PC-3 (cell line): ENCODE measurements around the gene CDH4. TPM values are rescaled to one million over a fixed set of nuclear protein-coding genes. Genes with fewer than 3 reads are reported as not detected.

ENCODE experiments used
- ATAC-seq: fragments of 200-7000 bp; cut with Tn5 transposase; 2 replicates; pipeline ENCODE4 v1.9.1; 2020; ENCODE audit warnings: mild to moderate bottlenecking, moderate library complexity
- BruUV-seq: library from RNA; stranded (reverse); fragments of 400-500 nt; replicated peaks from 2 replicates; lab custom pipeline; 2021; lab: Mats Ljungman, UMichigan
- CTCF ChIA-PET: fragments of 300-600 bp; sonication (Branson Sonifier 250); formaldehyde crosslinking; loops from one replicate; lab custom pipeline; 2022; ENCODE audit warnings: antibody characterized with exemption; lab: Charles Lee
- POLR2A ChIA-PET: fragments of 300-600 bp; sonication (Branson Sonifier 250); formaldehyde crosslinking; loops from one replicate; lab custom pipeline; 2022; ENCODE audit warnings: antibody characterized with exemption; ENCODE audit not compliant: unreplicated experiment; lab: Charles Lee
- DNase-seq: peaks from one replicate; pipeline ENCODE4 v3.0.0-alpha.2; 2015
- H2AFZ ChIP-seq: fragments of 300-600 bp; sonication (generic); 2 replicates; pipeline ENCODE4 v1.6.0; 2016; ENCODE audit warnings: antibody characterized with exemption, low read length
- H3F3A ChIP-seq: fragments of 300-600 bp; sonication (generic); one replicate; pipeline ENCODE4 v1.6.0; 2017; ENCODE audit warnings: antibody characterized with exemption, low read length, control low read depth, mild to moderate bottlenecking; ENCODE audit not compliant: unreplicated experiment
- H3K27ac ChIP-seq: fragments of 300-600 bp; sonication (generic); 2 replicates; pipeline ENCODE4 v1.5.1; 2016; ENCODE audit warnings: mild to moderate bottlenecking, low read length
- H3K27me3 ChIP-seq: fragments of 300-600 bp; sonication (generic); 2 replicates; pipeline ENCODE4 v1.6.1; 2016; ENCODE audit warnings: low read length, mixed read lengths
- H3K36me3 ChIP-seq: fragments of 300-600 bp; sonication (generic); 2 replicates; pipeline ENCODE4 v1.6.1; 2016; ENCODE audit warnings: low read depth, mixed run types, low read length, mixed read lengths
- H3K4me1 ChIP-seq: fragments of 300-600 bp; sonication (generic); 2 replicates; pipeline ENCODE4 v1.5.1; 2016; ENCODE audit warnings: low read length; ENCODE audit not compliant: insufficient read depth
- H3K4me2 ChIP-seq: fragments of 300-600 bp; sonication (generic); 2 replicates; pipeline ENCODE4 v1.6.0; 2016; ENCODE audit warnings: low read length
- H3K4me3 ChIP-seq: fragments of 300-600 bp; sonication (generic); 2 replicates; pipeline ENCODE4 v1.5.1; 2016; ENCODE audit warnings: mild to moderate bottlenecking, low read length, mixed read lengths
- H3K79me2 ChIP-seq: fragments of 300-600 bp; sonication (generic); 2 replicates; pipeline ENCODE4 v1.6.1; 2017; ENCODE audit warnings: low read length, mixed read lengths
- H3K9ac ChIP-seq: fragments of 300-600 bp; sonication (generic); 2 replicates; pipeline ENCODE4 v1.6.0; 2016; ENCODE audit warnings: mild to moderate bottlenecking, low read length
- H3K9me2 ChIP-seq: fragments of 300-600 bp; sonication (generic); replicated peaks from 2 replicates; pipeline ENCODE4 v1.6.1; 2016; ENCODE audit warnings: mixed run types, low read length, mixed read lengths
- H3K9me3 ChIP-seq: fragments of 300-600 bp; sonication (generic); 2 replicates; pipeline ENCODE4 v1.6.1; 2016; ENCODE audit warnings: low read length, mixed read lengths
- H4K20me1 ChIP-seq: fragments of 300-600 bp; sonication (generic); 2 replicates; pipeline ENCODE4 v1.6.1; 2016; ENCODE audit warnings: low read length, mixed read lengths
- CTCF ChIP-seq: fragments of 300-600 bp; sonication (generic); conservative IDR thresholded peaks from 2 replicates; pipeline ENCODE4 v1.5.1; 2017; ENCODE audit warnings: antibody characterized with exemption, low read depth, mild to moderate bottlenecking, low read length
- EZH2 ChIP-seq: fragments of 300-600 bp; sonication (generic); IDR thresholded peaks from one replicate; pipeline ENCODE4 v1.6.1; 2017; ENCODE audit warnings: antibody characterized with exemption, mild to moderate bottlenecking, low read length; ENCODE audit not compliant: unreplicated experiment
- EZH2phosphoT487 ChIP-seq: fragments of 300-600 bp; sonication (generic); IDR thresholded peaks from 2 replicates; pipeline ENCODE4 v1.6.1; 2018; ENCODE audit warnings: mild to moderate bottlenecking, antibody characterized with exemption, low read length, borderline replicate concordance
- intact Hi-C: fragments of 100-400 bp; cut with micrococcal nuclease; formaldehyde crosslinking; loops from 2 replicates; pipeline ENCODE4 v1.9.0; 2023
- total RNA-seq: library from RNA; depleted of rRNA; stranded (reverse); fragments of >200 nt; gene quantifications from 2 replicates; pipeline ENCODE4 v1.2.3, GENCODE V29; 2014

The CDH4 gene
- total RNA-seq, 1 experiment from 2014 or later, result not detected

GRCh38 chr20:61526907-61527306, 274.8 kb downstream of the CDH4 start:
- ChIA-PET POLR2A (no interaction called here), CTCF (no interaction called here)
- intact Hi-C loops, result no loop called here
- no peak for DNase-seq
- H3F3A ChIP-seq, result no peaks in the 10 kb centered on the region
- no peaks in the 10 kb centered on the region for H3K9me2 ChIP-seq
- no peaks in the 10 kb centered on the region for H3K36me3 ChIP-seq
- H3K79me2 ChIP-seq, result no peaks in the 10 kb centered on the region
- no TSS peak for BruUV-seq
- H3K4me2 ChIP-seq, result no peak overlapping the region
- no peaks in the 10 kb centered on the region for H3K4me1 ChIP-seq
- no peak overlapping the region for H3K27ac ChIP-seq
- no peak overlapping the region for H3K9ac ChIP-seq
- H3K4me3 ChIP-seq, result no peak overlapping the region
- no peaks in the 10 kb centered on the region for H3K9me3 ChIP-seq
- TF ChIP-seq EZH2phosphoT487 (no peak), CTCF (no peak), EZH2 (no peak)
- H2AFZ ChIP-seq, result no peak overlapping the region
- no peak for ATAC-seq
- no peaks in the 10 kb centered on the region for H4K20me1 ChIP-seq
- H3K27me3 ChIP-seq, result peaks cover 51% of the 10 kb centered on the region

GRCh38 chr20:61527626-61528025, 275.6 kb downstream of the CDH4 start:
- intact Hi-C loops, result no loop called here
- no peaks in the 10 kb centered on the region for H3K9me2 ChIP-seq
- ChIA-PET CTCF (no interaction called here), POLR2A (no interaction called here)
- H3K27ac ChIP-seq, result no peak overlapping the region
- no peak overlapping the region for H2AFZ ChIP-seq
- no peaks in the 10 kb centered on the region for H3K36me3 ChIP-seq
- DNase-seq (no peak), ATAC-seq (no peak)
- H3K4me2 ChIP-seq, result no peak overlapping the region
- peaks cover 51% of the 10 kb centered on the region for H3K27me3 ChIP-seq
- no peak overlapping the region for H3K9ac ChIP-seq
- no peaks in the 10 kb centered on the region for H4K20me1 ChIP-seq
- H3K4me3 ChIP-seq, result no peak overlapping the region
- no peak for TF ChIP-seq EZH2
- TF ChIP-seq CTCF, result no peak
- no peak for TF ChIP-seq EZH2phosphoT487
- H3F3A ChIP-seq, result no peaks in the 10 kb centered on the region
- no peaks in the 10 kb centered on the region for H3K4me1 ChIP-seq
- no peaks in the 10 kb centered on the region for H3K9me3 ChIP-seq
- H3K79me2 ChIP-seq, result no peaks in the 10 kb centered on the region
- no TSS peak for BruUV-seq

- POLR2A ChIA-PET, result no interaction called here
- H3K36me3 ChIP-seq, result no peaks in the 10 kb centered on the region
These were observed 276.5 kb downstream of the CDH4 start for GRCh38 chr20:61528591-61528990.

More at GRCh38 chr20:61528591-61528990, 276.5 kb downstream of the CDH4 start:
- no peak overlapping the region for H2AFZ ChIP-seq
- H3K4me2 ChIP-seq, result no peak overlapping the region
- no TSS peak for BruUV-seq
- H3K4me3 ChIP-seq, result no peak overlapping the region
- H3K4me1 ChIP-seq, result no peaks in the 10 kb centered on the region
- no peaks in the 10 kb centered on the region for H4K20me1 ChIP-seq
- no peaks in the 10 kb centered on the region for H3K9me2 ChIP-seq
- ATAC-seq (no peak), DNase-seq (no peak)
- H3K9me3 ChIP-seq, result no peaks in the 10 kb centered on the region
- no peak overlapping the region for H3K9ac ChIP-seq
- TF ChIP-seq EZH2, result no peak
- no peak for TF ChIP-seq CTCF
- TF ChIP-seq EZH2phosphoT487, result no peak
- no peak overlapping the region for H3K27ac ChIP-seq
- intact Hi-C loops, result no loop called here
- no peaks in the 10 kb centered on the region for H3F3A ChIP-seq
- CTCF ChIA-PET, result no interaction called here
- peaks cover 51% of the 10 kb centered on the region for H3K27me3 ChIP-seq
- no peaks in the 10 kb centered on the region for H3K79me2 ChIP-seq
